Tibial nerve (tissue), 4 donors: ENCODE data around the gene UPK2. TPM values are rescaled to one million over a fixed set of nuclear protein-coding genes. Genes with fewer than 3 reads are reported as not detected.
"Not testable (repeated sequence)": the region's sequence is repeated elsewhere in the genome, so short reads cannot be mapped to it uniquely, and the experiment has no call there.

ENCODE experiments used
- DNase-seq, 2 donors: peaks; one replicate each; pipeline ENCODE4 v3.0.0-alpha.2; 2019; ENCODE audit warnings: low spot score in 2 of 2
- H3K27ac ChIP-seq, 4 donors: fragments of 200-600 bp; sonication (generic) in 3 of 4; one replicate each; pipeline ENCODE4 v1.5.1; 2017 to 2019; ENCODE audit warnings: mild to moderate bottlenecking in 1 of 4
- H3K27me3 ChIP-seq, 2 donors: fragments of 200-600 bp; sonication (generic) in 1 of 2; one replicate each; pipeline versions ENCODE4 v1.5.1 to v1.6.0; 2017 to 2019
- H3K36me3 ChIP-seq, 3 donors: fragments of 200-600 bp; sonication (generic); one replicate each; pipeline ENCODE4 v1.5.1; 2018 to 2019
- H3K4me1 ChIP-seq, 4 donors: fragments of 200-600 bp; sonication (generic) in 3 of 4; one replicate each; pipeline ENCODE4 v1.5.1; 2017 to 2019
- H3K4me3 ChIP-seq, 4 donors: fragments of 200-600 bp; sonication (generic) in 3 of 4; one replicate each; pipeline ENCODE4 v1.5.1; 2017 to 2019; ENCODE audit warnings: mild to moderate bottlenecking in 1 of 4, moderate library complexity in 1 of 4
- H3K9me3 ChIP-seq, 4 donors: fragments of 200-600 bp; sonication (generic) in 3 of 4; one replicate each; pipeline ENCODE4 v1.5.1; 2017 to 2019
- EP300 ChIP-seq, 2 donors: sonication (generic); formaldehyde crosslinking; IDR thresholded peaks; one replicate each; pipeline ENCODE4 v1.6.1; 2017; ENCODE audit warnings: antibody characterized with exemption in 2 of 2, mild to moderate bottlenecking in 1 of 2
- POLR2A ChIP-seq, 2 donors: fragments of 450-650 bp; IDR thresholded peaks; one replicate each; pipeline ENCODE4 v1.6.1; 2017; ENCODE audit warnings: antibody characterized with exemption in 2 of 2, mild to moderate bottlenecking in 2 of 2, moderate library complexity in 2 of 2
- WGBS, 2 donors: methylation state at CpG; one replicate each; pipeline ENCODE4 v1.1.5; 2018; 5-methylcytosine and 5-hydroxymethylcytosine counted together
- total RNA-seq, 4 donors: library from RNA; depleted of rRNA; stranded (reverse); fragments of >200 nt; gene quantifications; one replicate each; pipeline ENCODE4 v1.1.0, GENCODE V29; 2016
- TF ChIP-seq, protein P1 (sequence below), 5 experiments: fragments of 200-600 bp in 3 of 5; fragments of 450-650 bp in 2 of 5; sonication (generic) in 3 of 5; IDR thresholded peaks; one replicate each; pipeline ENCODE4 v1.5.1; 2016 to 2019; ENCODE audit warnings: antibody characterized with exemption in 5 of 5, mild to moderate bottlenecking in 3 of 5, moderate library complexity in 2 of 5

Gene UPK2
- total RNA-seq, 4 donors from 2014 or later, result not detected

DNA sequence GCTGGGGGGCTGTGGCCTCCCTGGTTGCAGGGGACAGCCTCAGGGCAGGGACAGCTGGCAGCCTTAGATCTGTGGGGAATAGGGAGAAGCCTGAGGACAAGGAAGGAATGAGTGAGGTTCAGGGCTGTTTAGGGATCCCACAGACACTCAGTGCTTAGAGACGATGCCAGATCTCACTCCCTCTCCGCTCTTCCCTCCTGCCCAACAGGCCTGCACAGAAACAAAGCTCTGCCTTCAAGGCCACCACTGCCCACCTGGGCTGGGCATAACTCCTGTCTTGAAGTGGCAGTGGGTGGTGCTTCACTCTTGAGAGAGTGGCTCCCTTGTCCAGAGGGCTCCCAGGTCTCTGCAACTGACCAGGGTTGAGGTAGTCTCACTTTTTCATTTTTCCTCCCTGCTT lies 28.7 kb downstream of the UPK2 start:
- TF ChIP-seq POLR2A (IDR thresholded peaks at IDR 0.05) (no peak), EP300 (IDR thresholded peaks at IDR 0.05) (no peak)
- TF ChIP-seq, protein P1, sequence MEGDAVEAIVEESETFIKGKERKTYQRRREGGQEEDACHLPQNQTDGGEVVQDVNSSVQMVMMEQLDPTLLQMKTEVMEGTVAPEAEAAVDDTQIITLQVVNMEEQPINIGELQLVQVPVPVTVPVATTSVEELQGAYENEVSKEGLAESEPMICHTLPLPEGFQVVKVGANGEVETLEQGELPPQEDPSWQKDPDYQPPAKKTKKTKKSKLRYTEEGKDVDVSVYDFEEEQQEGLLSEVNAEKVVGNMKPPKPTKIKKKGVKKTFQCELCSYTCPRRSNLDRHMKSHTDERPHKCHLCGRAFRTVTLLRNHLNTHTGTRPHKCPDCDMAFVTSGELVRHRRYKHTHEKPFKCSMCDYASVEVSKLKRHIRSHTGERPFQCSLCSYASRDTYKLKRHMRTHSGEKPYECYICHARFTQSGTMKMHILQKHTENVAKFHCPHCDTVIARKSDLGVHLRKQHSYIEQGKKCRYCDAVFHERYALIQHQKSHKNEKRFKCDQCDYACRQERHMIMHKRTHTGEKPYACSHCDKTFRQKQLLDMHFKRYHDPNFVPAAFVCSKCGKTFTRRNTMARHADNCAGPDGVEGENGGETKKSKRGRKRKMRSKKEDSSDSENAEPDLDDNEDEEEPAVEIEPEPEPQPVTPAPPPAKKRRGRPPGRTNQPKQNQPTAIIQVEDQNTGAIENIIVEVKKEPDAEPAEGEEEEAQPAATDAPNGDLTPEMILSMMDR (IDR thresholded peaks at IDR 0.05), result no peak
- Histone ChIP-seq H3K27ac (no peak overlapping the region), H3K4me3 (no peak overlapping the region), H3K4me1 (peaks cover 0 to 12% (median 3%) of the 10 kb centered on the region in 4 donors), H3K27me3 (no peaks in the 10 kb centered on the region), H3K9me3 (no peaks in the 10 kb centered on the region), H3K36me3 (no peaks in the 10 kb centered on the region)
- 56 to 70% methylated on average over 2 of the region's 2 CpGs for WGBS, 2 donors
- no peak for DNase-seq

DNA sequence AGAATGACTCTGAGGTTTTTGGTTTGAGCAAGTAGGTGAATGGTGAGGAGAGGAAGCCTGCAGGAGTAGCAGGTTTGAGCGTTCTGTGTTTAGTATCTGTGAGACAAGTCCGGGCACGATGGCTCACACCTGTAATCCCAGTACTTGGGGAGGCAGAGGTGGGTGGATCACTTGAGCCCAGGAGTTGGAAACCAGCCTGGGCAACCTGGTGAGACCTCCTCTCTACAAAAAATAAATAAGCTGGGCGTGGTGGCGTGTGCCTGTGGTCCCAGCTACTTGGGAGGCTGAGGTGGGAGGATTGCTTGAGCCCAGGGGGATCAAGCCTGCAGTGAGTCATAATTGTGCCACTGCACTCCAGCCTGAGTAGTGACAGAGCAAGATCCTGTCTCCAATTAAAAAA lies 32.2 kb downstream of the UPK2 start:
- Histone ChIP-seq H3K36me3 (peaks cover 0 to 5% (median 0%) of the 10 kb centered on the region in 3 donors), H3K4me3 (no peak overlapping the region), H3K27ac (no peak overlapping the region), H3K4me1 (no peaks in the 10 kb centered on the region), H3K27me3 (no peaks in the 10 kb centered on the region), H3K9me3 (no peaks in the 10 kb centered on the region)
- 90 to 96% methylated on average over 5 of the region's 5 CpGs for WGBS, 2 donors
- no peak for DNase-seq
- TF ChIP-seq POLR2A (IDR thresholded peaks at IDR 0.05), result no peak
- TF ChIP-seq EP300 (IDR thresholded peaks at IDR 0.05), result no peak
- TF ChIP-seq, protein P1 (IDR thresholded peaks at IDR 0.05), result no peak

DNA sequence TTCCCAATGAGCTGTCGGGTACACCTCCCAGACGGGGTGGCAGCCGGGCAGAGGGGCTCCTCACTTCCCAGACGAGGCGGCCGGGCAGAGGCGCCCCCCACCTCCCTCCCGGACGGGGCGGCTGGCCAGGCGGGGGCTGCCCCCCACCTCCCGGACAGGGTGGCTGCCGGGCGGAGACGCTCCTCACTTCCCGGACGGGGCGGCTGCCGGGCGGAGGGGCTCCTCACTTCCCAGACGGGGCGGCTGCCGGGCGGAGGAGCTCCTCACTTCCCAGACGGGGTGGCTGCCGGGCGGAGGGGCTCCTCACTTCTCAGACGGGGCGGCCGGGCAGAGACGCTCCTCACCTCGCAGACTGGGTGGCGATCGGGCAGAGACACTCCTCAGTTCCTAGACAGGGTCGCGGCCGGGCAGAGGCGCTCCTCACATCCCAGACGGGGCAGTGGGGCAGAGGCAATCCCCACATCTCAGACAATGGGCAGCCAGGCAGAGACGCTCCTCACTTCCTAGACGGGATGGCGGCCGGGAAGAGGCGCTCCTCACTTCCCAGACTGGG lies 35.5 kb downstream of the UPK2 start:
- not testable (repeated sequence) for H3K9me3 ChIP-seq, DNase-seq, H3K36me3 ChIP-seq, H3K27me3 ChIP-seq, H3K4me1 ChIP-seq, H3K27ac ChIP-seq, H3K4me3 ChIP-seq
- 92 to 96% methylated on average over 36 to 38 of the region's 44 CpGs for WGBS, 2 donors

DNA sequence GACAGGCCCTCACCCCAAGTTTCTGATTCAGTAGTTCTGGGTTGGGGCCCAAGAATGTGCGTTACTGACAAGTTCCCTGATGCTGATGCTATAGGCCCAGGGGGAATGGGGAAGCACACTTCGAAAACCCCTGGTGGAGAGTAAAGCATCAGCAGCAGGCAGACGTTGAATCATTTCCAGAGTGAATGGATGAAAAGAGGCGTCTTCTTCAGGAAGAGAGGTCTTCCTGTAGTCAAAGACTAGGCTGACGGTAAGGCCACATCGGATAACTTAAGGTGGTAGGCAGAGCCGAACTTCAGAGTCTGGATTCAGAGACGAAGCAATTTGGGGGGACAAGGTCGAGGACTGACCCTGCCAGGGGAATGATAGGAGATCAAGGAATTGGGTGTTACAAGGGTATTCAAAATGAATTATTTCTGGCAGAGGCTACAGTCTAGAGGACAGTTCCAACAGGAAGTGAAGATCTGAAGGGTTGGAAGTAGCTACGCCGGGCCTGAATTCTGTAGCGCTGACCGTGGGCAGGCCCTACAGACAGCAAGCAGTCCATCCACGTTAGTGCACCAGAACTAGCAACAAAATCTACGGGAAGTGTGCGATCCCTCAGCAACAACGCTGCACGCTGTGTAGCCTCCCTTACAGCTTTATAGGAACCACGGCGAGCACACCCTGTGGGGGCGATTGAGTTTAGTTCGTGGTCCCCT lies 41.0 kb downstream of the UPK2 start:
- no peak for DNase-seq
- H3K27me3 ChIP-seq, result no peaks in the 10 kb centered on the region
- H3K9me3 ChIP-seq, result no peaks in the 10 kb centered on the region
- peaks cover 0 to 34% (median 20%) of the 10 kb centered on the region in 4 donors for H3K4me1 ChIP-seq
- 9% methylated on average over 22 of the region's 22 CpGs for WGBS, 2 donors
- peak overlapping the region in 3 of 4 donors; percentile 68 to 92 (median 89) for H3K27ac ChIP-seq
- H3K4me3 ChIP-seq, result peak overlapping the region; percentile 83 to 96 (median 92)
- TF ChIP-seq, protein P1 (IDR thresholded peaks at IDR 0.05), result no peak
- TF ChIP-seq EP300 (IDR thresholded peaks at IDR 0.05) (no peak), POLR2A (IDR thresholded peaks at IDR 0.05) (no peak)
- H3K36me3 ChIP-seq, result peaks cover 0 to 31% (median 6%) of the 10 kb centered on the region in 3 donors

DNA sequence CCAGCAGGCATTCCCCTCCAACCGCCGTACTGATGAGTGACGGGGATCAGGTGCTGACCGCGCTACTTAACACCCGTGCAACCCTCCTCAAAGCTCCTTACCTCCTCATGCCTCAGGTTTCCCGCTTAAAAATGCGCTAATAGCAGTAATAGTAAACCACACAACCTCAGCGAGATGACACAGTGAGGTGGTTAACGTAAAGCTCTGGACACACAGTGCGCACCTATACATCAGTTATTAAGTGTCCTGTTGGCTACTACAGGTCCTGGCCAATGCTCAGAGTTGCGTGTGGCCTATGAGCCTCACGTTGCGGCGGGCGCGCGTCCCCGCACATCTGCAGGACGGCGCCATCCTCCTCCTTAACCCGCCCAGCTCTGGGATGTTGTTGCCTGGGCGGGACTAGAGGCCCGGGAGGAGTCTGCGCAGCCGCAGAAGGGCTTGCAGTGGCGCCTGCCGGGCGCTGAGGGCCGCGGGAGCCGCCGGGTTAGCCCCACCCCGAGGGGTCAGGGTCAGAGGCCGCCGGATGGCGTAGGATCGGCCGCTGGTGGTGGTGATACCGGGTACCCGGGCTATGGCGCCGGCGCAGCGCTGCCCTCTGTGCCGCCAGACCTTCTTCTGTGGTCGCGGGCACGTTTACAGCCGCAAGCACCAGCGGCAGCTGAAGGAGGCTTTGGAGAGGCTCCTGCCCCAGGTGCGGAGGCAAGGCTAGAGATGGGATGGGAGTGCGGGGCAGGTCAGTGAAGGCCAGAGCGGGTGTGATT lies 41.7 kb downstream of the UPK2 start, which contains the start of gene CENATAC:
Gene CENATAC (plus strand): TSS at position 512 of the 761 bp plus-strand sequence. CDS start 60 bp downstream, at position 572.
- H3K27me3 ChIP-seq, result no peaks in the 10 kb centered on the region
- peaks cover 0 to 34% (median 20%) of the 10 kb centered on the region in 4 donors for H3K4me1 ChIP-seq
- 0 to 1% methylated on average over 22 to 44 of the region's 54 CpGs for WGBS, 2 donors
- peak within 1 kb of the TSS; percentile 83 to 96 (median 92) for H3K4me3 ChIP-seq
- TF ChIP-seq, protein P1 (IDR thresholded peaks at IDR 0.05), result peak in 2 of 5 experiments; percentile 37 to 60
- TF ChIP-seq POLR2A (IDR thresholded peaks at IDR 0.05), result peak; percentile 32 to 93
- TF ChIP-seq EP300 (IDR thresholded peaks at IDR 0.05), result peak; percentile 94
- peak; percentile 88 to 89 for DNase-seq
- peak within 1 kb of the TSS; percentile 76 to 92 (median 84) for H3K27ac ChIP-seq
- H3K9me3 ChIP-seq, result no peaks in the 10 kb centered on the region
- H3K36me3 ChIP-seq, result peaks cover 0 to 38% (median 9%) of the 10 kb centered on the region in 3 donors
